IMR-90 (cell line): Measurements from ENCODE around the gene NAT10. TPM values are rescaled to one million over a fixed set of nuclear protein-coding genes. Genes with fewer than 3 reads are reported as not detected.

ENCODE experiments used
- ATAC-seq: fragments of 200-7000 bp; cut with Tn5 transposase; 2 replicates; pipeline ENCODE4 v1.9.1; 2020; ENCODE audit warnings: low read depth, mild to moderate bottlenecking, moderate library complexity
- BruUV-seq: library from RNA; stranded (reverse); fragments of 400-500 nt; replicated peaks from 2 replicates; lab custom pipeline; 2021; lab: Mats Ljungman, UMichigan
- CTCF ChIA-PET: fragments of 300-600 bp; formaldehyde crosslinking; extraction: SDS; loops from one replicate; lab custom pipeline; 2021; ENCODE audit warnings: antibody characterized with exemption; lab: Yijun Ruan, JAX
- POLR2A ChIA-PET: fragments of 300-600 bp; sonication (Branson Sonifier 250); formaldehyde crosslinking; loops from one replicate; lab custom pipeline; 2022; ENCODE audit warnings: antibody characterized with exemption; ENCODE audit not compliant: unreplicated experiment; lab: Charles Lee
- DNase-seq: peaks from one replicate; pipeline ENCODE4 v3.0.0; 2013
- H2AFZ ChIP-seq: replicated peaks from 2 replicates; pipeline ENCODE3; 2013; ENCODE audit warnings: low read length, mild to moderate bottlenecking; ENCODE audit not compliant: poor library complexity
- H2AK5ac ChIP-seq: 2 replicates; pipeline ENCODE4 v1.6.1; 2013; ENCODE audit warnings: low read depth, low read length, inconsistent platforms
- H2AK9ac ChIP-seq: replicated peaks from 2 replicates; pipeline ENCODE3; 2013; ENCODE audit warnings: mild to moderate bottlenecking, low read depth, low read length, moderate library complexity; ENCODE audit not compliant: poor library complexity
- H2BK120ac ChIP-seq: 2 replicates; pipeline ENCODE4 v1.6.1; 2013; ENCODE audit warnings: low read depth, low read length, inconsistent platforms
- H2BK15ac ChIP-seq: 3 replicates; pipeline ENCODE4 v1.6.1; 2013; ENCODE audit warnings: low read depth, low read length, inconsistent platforms
- H2BK20ac ChIP-seq: 2 replicates; pipeline ENCODE4 v1.6.1; 2013; ENCODE audit warnings: low read depth, mild to moderate bottlenecking, inconsistent platforms, low read length, moderate library complexity
- H2BK5ac ChIP-seq: 2 replicates; pipeline ENCODE4 v1.6.1; 2013; ENCODE audit warnings: mild to moderate bottlenecking, low read depth, low read length, inconsistent platforms; ENCODE audit not compliant: poor library complexity, severe bottlenecking
- H3K14ac ChIP-seq: replicated peaks from 2 replicates; pipeline ENCODE4 v1.6.1; 2013; ENCODE audit warnings: low read depth, low read length, inconsistent platforms
- H3K18ac ChIP-seq: 2 replicates; pipeline ENCODE4 v1.6.1; 2013; ENCODE audit warnings: low read depth, low read length, control low read depth
- H3K23ac ChIP-seq: 2 replicates; pipeline ENCODE4 v1.6.1; 2013; ENCODE audit warnings: low read depth, low read length, inconsistent platforms
- H3K27ac ChIP-seq: 2 replicates; pipeline ENCODE4 v1.5.1; 2013; ENCODE audit warnings: mild to moderate bottlenecking, control low read depth, low read length; ENCODE audit not compliant: insufficient read depth
- H3K27me3 ChIP-seq: 2 replicates; pipeline ENCODE4 v1.6.1; 2013; ENCODE audit warnings: low read length; ENCODE audit not compliant: control insufficient read depth, insufficient read depth
- H3K36me3 ChIP-seq: 2 replicates; pipeline ENCODE4 v1.6.1; 2013; ENCODE audit warnings: low read length, mixed read lengths; ENCODE audit not compliant: control insufficient read depth, insufficient read depth
- H3K4ac ChIP-seq: 2 replicates; pipeline ENCODE4 v1.6.1; 2013; ENCODE audit warnings: low read depth, low read length, inconsistent platforms
- H3K4me1 ChIP-seq: 2 replicates; pipeline ENCODE4 v1.6.1; 2013; ENCODE audit warnings: low read length, mixed read lengths; ENCODE audit not compliant: control insufficient read depth, insufficient read depth
- H3K4me2 ChIP-seq: 2 replicates; pipeline ENCODE4 v1.6.1; 2013; ENCODE audit warnings: low read depth, mild to moderate bottlenecking, control low read depth, low read length, moderate library complexity
- H3K4me3 ChIP-seq: 2 replicates; pipeline ENCODE4 v1.5.1; 2013; ENCODE audit warnings: low read depth, mild to moderate bottlenecking, control low read depth, low read length, moderate library complexity; ENCODE audit not compliant: insufficient read depth
- H3K56ac ChIP-seq: 2 replicates; pipeline ENCODE4 v1.6.1; 2013; ENCODE audit warnings: low read length, inconsistent platforms; ENCODE audit not compliant: insufficient read depth; ENCODE audit errors: extremely low read depth
- H3K79me1 ChIP-seq, 2 experiments: 2 replicates each; pipeline ENCODE4 v1.6.1; 2013; ENCODE audit warnings: low read length in 2 of 2, inconsistent platforms in 1 of 2, low read depth in 1 of 2
- H3K9ac ChIP-seq: 2 replicates; pipeline ENCODE4 v1.6.1; 2013; ENCODE audit warnings: low read depth, low read length, control low read depth
- H3K9me1 ChIP-seq: 2 replicates; pipeline ENCODE4 v1.6.1; 2013; ENCODE audit warnings: low read length, inconsistent platforms; ENCODE audit not compliant: insufficient read depth
- H3K9me3 ChIP-seq: 2 replicates; pipeline ENCODE4 v1.6.1; 2013; ENCODE audit warnings: low read length; ENCODE audit not compliant: control insufficient read depth, insufficient read depth
- H4K20me1 ChIP-seq: 2 replicates; pipeline ENCODE4 v1.6.1; 2013; ENCODE audit warnings: low read length, inconsistent platforms; ENCODE audit not compliant: insufficient read depth
- H4K5ac ChIP-seq: 2 replicates; pipeline ENCODE4 v1.6.1; 2013; ENCODE audit warnings: mild to moderate bottlenecking, low read depth, low read length, control low read depth
- H4K8ac ChIP-seq, 2 experiments: 2 replicates each; pipeline ENCODE4 v1.6.1; 2013; ENCODE audit warnings: low read depth in 2 of 2, low read length in 2 of 2, control low read depth in 1 of 2, inconsistent platforms in 1 of 2
- H4K91ac ChIP-seq: 2 replicates; pipeline ENCODE4 v1.6.1; 2013; ENCODE audit warnings: low read depth, low read length, inconsistent platforms; ENCODE audit not compliant: insufficient read depth
- BHLHE40 ChIP-seq: fragments of 150-350 bp; IDR thresholded peaks from 2 replicates; pipeline ENCODE4 v1.6.1; 2016; ENCODE audit warnings: mild to moderate bottlenecking, low read depth, low read length
- CEBPB ChIP-seq: IDR thresholded peaks from 2 replicates; pipeline ENCODE4 v1.6.1; 2012; ENCODE audit warnings: low read depth, low read length, improper control_type of control experiment
- CTCF ChIP-seq: conservative IDR thresholded peaks from 2 replicates; pipeline ENCODE4 v1.5.1; 2012; ENCODE audit warnings: mild to moderate bottlenecking, low read depth, low read length, improper control_type of control experiment
- ELK1 ChIP-seq: fragments of 150-350 bp; IDR thresholded peaks from 2 replicates; pipeline ENCODE4 v1.6.1; 2016; ENCODE audit warnings: low read depth, mild to moderate bottlenecking, low read length, moderate library complexity, borderline replicate concordance
- FOS ChIP-seq: fragments of 150-350 bp; IDR thresholded peaks from 2 replicates; pipeline ENCODE4 v1.6.1; 2016; ENCODE audit warnings: low read depth, low read length
- MAFK ChIP-seq: IDR thresholded peaks from 2 replicates; pipeline ENCODE4 v1.6.1; 2012; ENCODE audit warnings: low read depth, low read length, improper control_type of control experiment
- MXI1 ChIP-seq: IDR thresholded peaks from 2 replicates; pipeline ENCODE4 v1.6.1; 2012; ENCODE audit warnings: low read depth, mild to moderate bottlenecking, low read length, moderate library complexity, borderline replicate concordance
- NFE2L2 ChIP-seq: fragments of 150-350 bp; IDR thresholded peaks from 2 replicates; pipeline ENCODE4 v1.6.1; 2016; ENCODE audit warnings: low read depth, mild to moderate bottlenecking, low read length
- POLR2A ChIP-seq: IDR thresholded peaks from 2 replicates; pipeline ENCODE4 v1.6.1; 2012; ENCODE audit warnings: mild to moderate bottlenecking, low read depth, low read length
- RAD21 ChIP-seq: IDR thresholded peaks from 2 replicates; pipeline ENCODE4 v1.6.1; 2012; ENCODE audit warnings: low read length, improper control_type of control experiment
- RCOR1 ChIP-seq: IDR thresholded peaks from 2 replicates; pipeline ENCODE4 v1.6.1; 2012; ENCODE audit warnings: mild to moderate bottlenecking, low read length, improper control_type of control experiment; ENCODE audit not compliant: insufficient replicate concordance
- RFX5 ChIP-seq: IDR thresholded peaks from 2 replicates; pipeline ENCODE4 v1.8.0; 2012; ENCODE audit warnings: low read depth, mild to moderate bottlenecking, low read length, moderate library complexity
- SMC3 ChIP-seq: fragments of 150-350 bp; IDR thresholded peaks from 2 replicates; pipeline ENCODE4 v1.6.1; 2016; ENCODE audit warnings: low read depth, mild to moderate bottlenecking, antibody characterized with exemption, low read length, moderate library complexity
- USF2 ChIP-seq: fragments of 150-350 bp; IDR thresholded peaks from 2 replicates; pipeline ENCODE4 v1.6.1; 2017; ENCODE audit warnings: mild to moderate bottlenecking, antibody characterized with exemption, low read length, low read depth
- WGBS, 2 experiments: methylation state at CpG; one replicate each; pipeline versions ENCODE4 v1.1.5 to v1.1.7; 2013; ENCODE audit warnings: missing lambda C conversion rate in 2 of 2; ENCODE audit not compliant: insufficient read length in 1 of 2; ENCODE audit errors: extremely low coverage in 2 of 2; 5-methylcytosine and 5-hydroxymethylcytosine counted together
- dilution Hi-C: fragments of 300-500 bp; cut with HindIII; formaldehyde crosslinking; loops from one replicate; pipeline ENCODE4 v1.14.3; 2018; ENCODE audit warnings: low sequenced_read_pairs; ENCODE audit not compliant: unreplicated experiment
- in situ Hi-C: fragments of 300-500 bp; cut with MboI; formaldehyde crosslinking; loops from 3 replicates; pipeline ENCODE4 v1.14.3; 2019; ENCODE audit warnings: low sequenced_read_pairs, inconsistent platforms, mixed read lengths
- intact Hi-C: fragments of 100-400 bp; cut with micrococcal nuclease; formaldehyde crosslinking; loops from 2 replicates; pipeline ENCODE4 v1.10.0; 2022
- polyA plus RNA-seq, 3 experiments: library from polyadenylated mRNA; depleted of rRNA; stranded (reverse); fragments of >200 nt; gene quantifications; 2 replicates each; pipeline ENCODE4 v1.2.3, GENCODE V29; 2012; ENCODE audit warnings: low replicate concordance in 1 of 3
- total RNA-seq: library from RNA; depleted of rRNA; stranded (reverse); fragments of >200 nt; gene quantifications from 2 replicates; pipeline ENCODE4 v1.2.3, GENCODE V29; 2012

The NAT10 gene
- total and polyA plus RNA-seq, 2 of the 4 experiments (the other 2 are of a cell fraction), result 28.1 to 34.8 TPM

- Histone ChIP-seq H2AK5ac (no peak overlapping the region), H3K4me1 (no peaks in the 10 kb centered on the region; the same call in 1 of the 2 replicates), H2AK9ac (no peak overlapping the region), H2BK15ac (no peak overlapping the region), H3K23ac (no peak overlapping the region), H3K9me1 (no peaks in the 10 kb centered on the region), H3K14ac (no peak overlapping the region), H3K79me1 (no peaks in the 10 kb centered on the region), H3K4me2 (no peak overlapping the region), H4K20me1 (no peaks in the 10 kb centered on the region), H3K4ac (no peak overlapping the region), H3K27me3 (peaks cover 2% of the 10 kb centered on the region), H3K9ac (no peak overlapping the region), H4K8ac (no peak overlapping the region), H4K91ac (no peak overlapping the region), H4K5ac (no peak overlapping the region), H2AFZ (peak overlapping the region; percentile 70), H3K18ac (no peak overlapping the region), H2BK120ac (no peak overlapping the region), H3K36me3 (no peaks in the 10 kb centered on the region), H3K56ac (no peak overlapping the region), H3K4me3 (no peak overlapping the region), H3K27ac (no peak overlapping the region), H2BK20ac (no peak overlapping the region), H3K9me3 (no peaks in the 10 kb centered on the region), H2BK5ac (no peak overlapping the region)
- BruUV-seq, result no TSS peak
- POLR2A ChIA-PET, result no interaction called here
- in situ Hi-C loops (no loop called here), dilution Hi-C loops (loop anchor here (25.0 kb wide), 1 partner anchor 151 kb away; no protein-coding TSS in a partner anchor), intact Hi-C loops (no loop called here)
- WGBS, 2 experiments, result 53% methylated on average over 10 of the region's 22 CpGs; no CpG with 5 or more reads in 1 of the 2 experiments
- CTCF ChIA-PET, result interaction anchor here (1.4 to 2.9 kb wide), 3 partner anchors 9 to 178 kb away, joined by 4 to 16 read pairs (median 6); no protein-coding TSS in a partner anchor
- no peak for DNase-seq
- TF ChIP-seq POLR2A, result no peak
- no peak for TF ChIP-seq SMC3
- TF ChIP-seq NFE2L2, result no peak
- TF ChIP-seq RFX5, result no peak
- TF ChIP-seq RAD21, result no peak
- no peak for TF ChIP-seq CEBPB
- no peak for TF ChIP-seq ELK1
- no peak for TF ChIP-seq MAFK
- TF ChIP-seq CTCF, result no peak
- no peak for TF ChIP-seq MXI1
- TF ChIP-seq BHLHE40, result no peak
- no peak for TF ChIP-seq RCOR1
- no peak for TF ChIP-seq FOS
- no peak for TF ChIP-seq USF2
- no peak for ATAC-seq
These were observed 80.8 kb downstream of the NAT10 start for GRCh38 chr11:34185926-34186841.
